Eye (tissue), 1 donor: ENCODE data around the gene LLPH.
A peak's percentile ranks its signal among the peaks of the same experiment; 100 is the strongest.

Source experiments
- DNase-seq: peaks from one replicate; pipeline ENCODE4 v3.0.0-alpha.2; 2015

Gene LLPH

GRCh38 chr12:66087365-66087943 is 43.1 kb downstream of the LLPH start:
- peak; percentile 92 for DNase-seq

GRCh38 chr12:66085998-66086397 is 44.6 kb downstream of the LLPH start:
- DNase-seq, result no peak

GRCh38 chr12:66085213-66085612 is 45.3 kb downstream of the LLPH start:
- no peak for DNase-seq

- DNase-seq, result no peak
Observed at GRCh38 chr12:66083766-66084165, 46.8 kb downstream of the LLPH start.

GRCh38 chr12:66082744-66083143 is 47.8 kb downstream of the LLPH start:
- no peak for DNase-seq

GRCh38 chr12:66080791-66081190 is 49.8 kb downstream of the LLPH start:
- no peak for DNase-seq

GRCh38 chr12:66077542-66077941 is 53.0 kb downstream of the LLPH start:
- DNase-seq, result no peak

GRCh38 chr12:66074561-66074960 is 56.0 kb downstream of the LLPH start:
- no peak for DNase-seq

- DNase-seq, result no peak
Observed at GRCh38 chr12:66072566-66072965, 58.0 kb downstream of the LLPH start.

GRCh38 chr12:66072135-66072534 is 58.4 kb downstream of the LLPH start:
- DNase-seq, result no peak

- DNase-seq, result no peak
Observed at GRCh38 chr12:66071549-66071948, 59.0 kb downstream of the LLPH start.

GRCh38 chr12:66070378-66071120 is 60.0 kb downstream of the LLPH start:
- no peak for DNase-seq

GRCh38 chr12:66066929-66067523 is 63.5 kb downstream of the LLPH start:
- DNase-seq, result no peak
